A549 (cell line): Measurements from ENCODE around the gene ANO9.

Source experiments
- CBX8 ChIP-seq: fragments of 200-600 bp; sonication (generic); IDR thresholded peaks from 2 replicates; pipeline ENCODE4 v1.6.1; 2016
- FOXS1 ChIP-seq: fragments of 250-450 bp; sonication (Bioruptor Pico); IDR thresholded peaks from 2 replicates; pipeline ENCODE4 v1.5.0; 2020; ENCODE audit warnings: mild to moderate bottlenecking, moderate library complexity
- HEYL ChIP-seq: fragments of 250-450 bp; sonication (Bioruptor Pico); IDR thresholded peaks from 2 replicates; pipeline ENCODE4 v1.8.0; 2021; ENCODE audit warnings: mild to moderate bottlenecking, moderate library complexity
- POLR2A ChIP-seq: IDR thresholded peaks from 2 replicates; pipeline ENCODE4 v1.6.1; 2012; ENCODE audit warnings: mild to moderate bottlenecking, low read length
- TP53 ChIP-seq: fragments of 250-450 bp; sonication (Bioruptor Pico); IDR thresholded peaks from 2 replicates; pipeline ENCODE4 v1.5.0; 2021; ENCODE audit warnings: mild to moderate bottlenecking, moderate library complexity
- TF ChIP-seq, protein P1 (sequence below): fragments of >200 bp; sonication (Bioruptor Twin); formaldehyde crosslinking; IDR thresholded peaks from 3 replicates; pipeline ENCODE4 v1.5.1; 2016
- TF ChIP-seq, protein P2 (sequence below): fragments of 450-650 bp; IDR thresholded peaks from 2 replicates; pipeline ENCODE4 v1.6.1; 2014; ENCODE audit warnings: antibody characterized with exemption
- TF ChIP-seq, protein P3 (sequence below): IDR thresholded peaks from 2 replicates; pipeline ENCODE4 v1.6.1; 2012

DNA sequence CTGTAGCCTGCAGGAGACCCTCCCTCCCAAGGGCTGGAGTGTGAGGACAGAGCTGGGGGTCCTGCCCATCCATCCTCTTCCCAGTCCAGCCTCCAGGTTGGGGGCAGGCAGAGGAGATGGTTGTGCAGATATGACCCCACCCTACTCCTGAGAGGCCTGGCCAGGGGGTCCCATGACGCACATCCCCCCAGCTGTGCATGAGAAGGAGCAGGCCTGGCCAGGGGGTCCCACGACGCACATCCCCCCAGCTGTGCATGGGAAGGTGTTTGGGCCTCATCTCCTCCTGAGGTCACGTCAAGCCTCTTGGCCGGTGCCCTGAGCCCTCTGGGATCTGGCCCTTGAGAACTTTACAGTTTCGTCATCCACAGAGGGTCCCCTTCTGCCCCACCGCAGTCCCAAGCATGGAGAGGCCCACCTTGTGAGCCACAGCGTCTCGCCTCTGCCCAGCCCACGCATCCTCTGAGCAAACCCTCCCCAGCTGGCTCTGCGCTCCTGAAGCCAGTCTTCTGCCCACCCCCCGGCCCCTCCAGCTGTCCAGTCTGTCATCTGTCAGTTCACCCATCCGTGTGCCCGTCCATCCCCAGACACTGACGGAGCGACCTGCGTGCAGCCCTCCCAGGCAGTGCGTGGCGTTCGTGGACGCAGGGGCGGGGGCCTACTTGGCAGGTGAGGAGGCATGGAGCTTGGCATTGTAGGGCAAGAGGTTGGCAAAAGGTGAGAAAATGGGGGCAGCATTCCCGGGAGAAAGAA is 2.3 kb downstream of the ANO9 start:
- no peak for TF ChIP-seq POLR2A
- TF ChIP-seq HEYL (CRISPR knock-in tag), result no peak
- TF ChIP-seq, protein P1, sequence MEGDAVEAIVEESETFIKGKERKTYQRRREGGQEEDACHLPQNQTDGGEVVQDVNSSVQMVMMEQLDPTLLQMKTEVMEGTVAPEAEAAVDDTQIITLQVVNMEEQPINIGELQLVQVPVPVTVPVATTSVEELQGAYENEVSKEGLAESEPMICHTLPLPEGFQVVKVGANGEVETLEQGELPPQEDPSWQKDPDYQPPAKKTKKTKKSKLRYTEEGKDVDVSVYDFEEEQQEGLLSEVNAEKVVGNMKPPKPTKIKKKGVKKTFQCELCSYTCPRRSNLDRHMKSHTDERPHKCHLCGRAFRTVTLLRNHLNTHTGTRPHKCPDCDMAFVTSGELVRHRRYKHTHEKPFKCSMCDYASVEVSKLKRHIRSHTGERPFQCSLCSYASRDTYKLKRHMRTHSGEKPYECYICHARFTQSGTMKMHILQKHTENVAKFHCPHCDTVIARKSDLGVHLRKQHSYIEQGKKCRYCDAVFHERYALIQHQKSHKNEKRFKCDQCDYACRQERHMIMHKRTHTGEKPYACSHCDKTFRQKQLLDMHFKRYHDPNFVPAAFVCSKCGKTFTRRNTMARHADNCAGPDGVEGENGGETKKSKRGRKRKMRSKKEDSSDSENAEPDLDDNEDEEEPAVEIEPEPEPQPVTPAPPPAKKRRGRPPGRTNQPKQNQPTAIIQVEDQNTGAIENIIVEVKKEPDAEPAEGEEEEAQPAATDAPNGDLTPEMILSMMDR, result no peak
- TF ChIP-seq CBX8, result no peak
- TF ChIP-seq TP53 (CRISPR knock-in tag), result no peak
- TF ChIP-seq FOXS1 (CRISPR knock-in tag), result no peak
- TF ChIP-seq, protein P2, sequence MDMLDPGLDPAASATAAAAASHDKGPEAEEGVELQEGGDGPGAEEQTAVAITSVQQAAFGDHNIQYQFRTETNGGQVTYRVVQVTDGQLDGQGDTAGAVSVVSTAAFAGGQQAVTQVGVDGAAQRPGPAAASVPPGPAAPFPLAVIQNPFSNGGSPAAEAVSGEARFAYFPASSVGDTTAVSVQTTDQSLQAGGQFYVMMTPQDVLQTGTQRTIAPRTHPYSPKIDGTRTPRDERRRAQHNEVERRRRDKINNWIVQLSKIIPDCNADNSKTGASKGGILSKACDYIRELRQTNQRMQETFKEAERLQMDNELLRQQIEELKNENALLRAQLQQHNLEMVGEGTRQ, result no peak
- TF ChIP-seq, protein P3, sequence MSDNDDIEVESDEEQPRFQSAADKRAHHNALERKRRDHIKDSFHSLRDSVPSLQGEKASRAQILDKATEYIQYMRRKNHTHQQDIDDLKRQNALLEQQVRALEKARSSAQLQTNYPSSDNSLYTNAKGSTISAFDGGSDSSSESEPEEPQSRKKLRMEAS, result no peak
